Measurements from ENCODE around the gene IRGQ.

IRGQ gene

GRCh38 chr19:43595999-43596841 lies at the start of gene IRGQ, which contains the start of gene ZNF576:
TSS of gene IRGQ (minus strand) at chr19:43596134. CDS start at chr19:43595338, 796 bp downstream.
TSS of gene ZNF576 (plus strand) at chr19:43596595. CDS start at chr19:43597109, 514 bp downstream.
- H3K36me3 Mint-ChIP-seq (ENCODE audit: low read depth): peaks cover 22% of the 10 kb centered on the region
- no peaks in the 10 kb centered on the region for H3K9me3 Mint-ChIP-seq
- H3K27me3 Mint-ChIP-seq (ENCODE audit: low read depth): no peaks in the 10 kb centered on the region
- H3K27ac Mint-ChIP-seq: peak within 1 kb of the TSS; percentile 100
- H3K4me3 Mint-ChIP-seq: peak within 1 kb of the TSS; percentile 94 to 98 (median 96)
- TF ChIP-seq CTCF (IDR thresholded peaks at IDR 0.05; ENCODE audit: unreplicated experiment in 3 of 3): no peak
- peaks cover 35% of the 10 kb centered on the region for H3K4me1 Mint-ChIP-seq

DNA sequence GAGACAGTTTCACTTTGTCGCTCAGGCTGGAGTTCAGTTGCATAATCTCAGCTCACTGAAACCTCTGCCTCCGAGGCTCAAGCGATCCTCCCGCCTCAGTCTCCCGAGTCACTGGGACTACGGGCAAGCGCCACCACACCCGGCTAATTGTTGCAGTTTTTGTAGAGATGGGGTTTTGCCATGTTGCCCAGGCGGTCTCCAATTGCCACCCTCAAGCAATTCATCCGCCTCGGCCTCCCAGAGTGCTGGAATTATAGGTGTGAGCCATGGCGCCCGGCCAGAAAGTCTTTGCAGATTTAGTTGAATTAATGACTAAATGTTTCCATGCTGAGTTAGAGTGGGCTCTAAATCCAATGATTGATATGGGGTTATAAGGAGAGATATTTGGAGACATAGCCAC lies 48.2 kb upstream of the IRGQ start:
- TF ChIP-seq CTCF (IDR thresholded peaks at IDR 0.05; ENCODE audit: unreplicated experiment in 3 of 3): no peak
- H3K27ac Mint-ChIP-seq: no peak overlapping the region
- peaks cover 12% of the 10 kb centered on the region for H3K27me3 Mint-ChIP-seq (ENCODE audit: low read depth)
- peaks cover 3% of the 10 kb centered on the region for H3K9me3 Mint-ChIP-seq
- H3K4me1 Mint-ChIP-seq: peaks cover 21% of the 10 kb centered on the region
- no peak overlapping the region for H3K4me3 Mint-ChIP-seq
- peaks cover 21% of the 10 kb centered on the region for H3K36me3 Mint-ChIP-seq (ENCODE audit: low read depth)

DNA sequence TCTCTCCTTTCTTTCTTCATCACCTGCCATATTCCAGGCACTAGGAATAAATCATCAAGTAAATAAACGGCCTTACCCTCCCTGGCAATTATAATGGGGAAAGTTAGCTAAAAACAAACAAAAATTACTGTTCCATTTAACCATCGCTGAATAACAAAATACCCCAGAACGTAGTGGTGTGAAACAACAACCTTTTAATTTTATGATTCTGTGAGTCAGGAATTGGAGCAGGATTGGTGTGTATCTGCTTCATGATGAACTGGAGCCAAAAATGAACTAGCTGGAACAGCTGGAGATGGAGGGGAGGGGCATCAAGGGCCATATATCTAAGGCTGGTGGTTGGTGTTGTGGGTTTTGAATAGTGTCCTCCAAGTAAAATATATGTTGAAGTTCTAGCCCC lies 47.4 kb upstream of the IRGQ start:
- TF ChIP-seq CTCF (IDR thresholded peaks at IDR 0.05; ENCODE audit: unreplicated experiment in 3 of 3): no peak
- H3K36me3 Mint-ChIP-seq (ENCODE audit: low read depth): peaks cover 21% of the 10 kb centered on the region
- peaks cover 3% of the 10 kb centered on the region for H3K9me3 Mint-ChIP-seq

DNA sequence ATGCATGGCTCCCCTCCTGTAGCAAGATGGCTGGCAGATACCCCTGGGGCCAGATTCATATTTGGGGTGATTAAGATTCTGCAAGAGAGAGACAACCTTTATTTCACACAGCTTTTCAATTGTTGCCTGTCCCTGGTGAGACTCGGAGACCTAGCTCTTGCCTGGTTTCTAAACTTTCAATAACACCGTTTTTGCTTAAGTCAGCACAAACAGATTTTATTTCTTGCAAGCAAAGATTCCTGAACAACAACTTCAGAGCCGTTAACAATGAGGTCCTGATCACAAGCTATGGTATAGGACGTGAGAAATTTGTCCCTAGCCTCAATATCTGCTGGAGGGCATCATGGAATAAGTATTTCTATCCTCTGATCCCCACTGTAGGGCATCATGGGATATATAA lies 46.6 kb upstream of the IRGQ start:
- Mint-ChIP-seq H3K27ac (peak overlapping the region in 1 of 3 experiments; percentile 8), H3K9me3 (peaks cover 3% of the 10 kb centered on the region), H3K4me3 (peak overlapping the region; percentile 40 to 81 (median 43)), H3K36me3 (ENCODE audit: low read depth) (peaks cover 15% of the 10 kb centered on the region), H3K4me1 (peaks cover 33% of the 10 kb centered on the region), H3K27me3 (ENCODE audit: low read depth) (peaks cover 26% of the 10 kb centered on the region)
- no peak for TF ChIP-seq CTCF (IDR thresholded peaks at IDR 0.05; ENCODE audit: unreplicated experiment in 3 of 3)

More for the DNA sequence above, 47.4 kb upstream of the IRGQ start:
- peak overlapping the region; percentile 33 to 73 (median 65) for H3K27ac Mint-ChIP-seq
- H3K27me3 Mint-ChIP-seq (ENCODE audit: low read depth): peaks cover 21% of the 10 kb centered on the region
- peaks cover 28% of the 10 kb centered on the region for H3K4me1 Mint-ChIP-seq
- H3K4me3 Mint-ChIP-seq: peak overlapping the region; percentile 38 to 81 (median 64)

- Mint-ChIP-seq H3K4me3 (peak overlapping the region; percentile 85 to 96 (median 88)), H3K36me3 (ENCODE audit: low read depth) (peaks cover 6% of the 10 kb centered on the region), H3K4me1 (peaks cover 39% of the 10 kb centered on the region), H3K27ac (peak overlapping the region in 2 of 3 experiments; percentile 2 to 83), H3K27me3 (ENCODE audit: low read depth) (peaks cover 26% of the 10 kb centered on the region), H3K9me3 (peaks cover 3% of the 10 kb centered on the region)
- no peak for TF ChIP-seq CTCF (IDR thresholded peaks at IDR 0.05; ENCODE audit: unreplicated experiment in 3 of 3)
Observed at GRCh38 chr19:43641333-43641732, 45.4 kb upstream of the IRGQ start.
